H1 (cell line): ENCODE data around the gene INPP4B. TPM values are rescaled to one million over a fixed set of nuclear protein-coding genes. Genes with fewer than 3 reads are reported as not detected.

ENCODE experiments used
- CTCF ChIA-PET: fragments of 300-600 bp; sonication (Branson Sonifier 250); formaldehyde crosslinking; loops from one replicate; lab custom pipeline; 2021; ENCODE audit not compliant: partially characterized antibody; lab: Charles Lee
- POLR2A ChIA-PET: fragments of 300-600 bp; sonication (Branson Sonifier 250); formaldehyde crosslinking; loops from one replicate; lab custom pipeline; 2021; ENCODE audit warnings: inconsistent platforms; ENCODE audit not compliant: partially characterized antibody; lab: Charles Lee
- DNase-seq, 2 experiments: peaks; one replicate each; pipeline versions ENCODE4 v3.0.0 to v3.0.0-alpha.2; 2010 to 2022; ENCODE audit warnings: low spot score in 2 of 2, low read depth in 1 of 2, mixed read lengths in 1 of 2
- FAIRE-seq: peaks from 2 replicates; lab custom pipeline; 2011; peaks lifted over from hg19 to GRCh38; lab: Jason Lieb, UNC
- H2AFZ ChIP-seq: 2 replicates; pipeline ENCODE4 v1.8.1; 2012; ENCODE audit warnings: low read length, inconsistent platforms
- H2AK5ac ChIP-seq: 2 replicates; pipeline ENCODE4 v1.6.1; 2013; ENCODE audit warnings: low read depth, low read length
- H2BK120ac ChIP-seq: replicated peaks from 2 replicates; pipeline ENCODE3; 2013; ENCODE audit warnings: low read depth, low read length, inconsistent platforms
- H2BK12ac ChIP-seq: 2 replicates; pipeline ENCODE4 v1.6.1; 2013; ENCODE audit warnings: low read depth, low read length
- H2BK15ac ChIP-seq: 2 replicates; pipeline ENCODE4 v1.6.1; 2013; ENCODE audit warnings: low read length
- H2BK20ac ChIP-seq: 2 replicates; pipeline ENCODE4 v1.6.1; 2013; ENCODE audit warnings: low read length
- H2BK5ac ChIP-seq: 2 replicates; pipeline ENCODE4 v1.6.1; 2013; ENCODE audit warnings: low read depth, low read length
- H3K14ac ChIP-seq: 2 replicates; pipeline ENCODE4 v1.6.1; 2013; ENCODE audit warnings: inconsistent platforms; ENCODE audit not compliant: insufficient read length
- H3K18ac ChIP-seq: 2 replicates; pipeline ENCODE4 v1.6.1; 2013; ENCODE audit warnings: low read length; ENCODE audit errors: extremely low read depth
- H3K23ac ChIP-seq: 2 replicates; pipeline ENCODE4 v1.6.1; 2013; ENCODE audit warnings: inconsistent platforms; ENCODE audit not compliant: insufficient read length
- H3K23me2 ChIP-seq: 2 replicates; pipeline ENCODE4 v1.6.1; 2013; ENCODE audit warnings: low read depth, low read length
- H3K27ac ChIP-seq: 2 replicates; pipeline ENCODE4 v1.6.1; 2011; ENCODE audit warnings: low read depth, low read length, inconsistent platforms
- H3K27me3 ChIP-seq, 4 experiments: replicated peaks in 1 of 4; 1 replicate in 1 of 4; 2 replicates in 3 of 4; pipeline versions ENCODE4 v1.6.1 to v1.8.1; 2011 to 2013; ENCODE audit warnings: low read length in 3 of 4, mild to moderate bottlenecking in 3 of 4, inconsistent platforms in 2 of 4, mixed read lengths in 2 of 4, moderate library complexity in 1 of 4; ENCODE audit not compliant: control insufficient read depth in 3 of 4, insufficient read depth in 3 of 4; ENCODE audit errors: extremely low read depth in 1 of 4
- H3K36me3 ChIP-seq, 4 experiments: 2 replicates each; pipeline versions ENCODE4 v1.6.1 to v1.8.1; 2011 to 2013; ENCODE audit warnings: mild to moderate bottlenecking in 4 of 4, low read length in 3 of 4, moderate library complexity in 2 of 4, control low read depth in 1 of 4, inconsistent platforms in 1 of 4; ENCODE audit not compliant: insufficient read depth in 4 of 4, control insufficient read depth in 2 of 4
- H3K4ac ChIP-seq: replicated peaks from 2 replicates; pipeline ENCODE3; 2013; ENCODE audit warnings: low read length, low read depth, mixed read lengths, inconsistent platforms; ENCODE audit not compliant: insufficient read length
- H3K4me1 ChIP-seq, 4 experiments: replicated peaks in 1 of 4; 1 replicate in 1 of 4; 2 replicates in 3 of 4; pipeline versions ENCODE4 v1.6.1 to v1.8.1; 2011 to 2013; ENCODE audit warnings: low read length in 3 of 4, inconsistent platforms in 2 of 4, mixed read lengths in 1 of 4; ENCODE audit not compliant: insufficient read depth in 4 of 4, control insufficient read depth in 3 of 4
- H3K4me2 ChIP-seq, 2 experiments: 2 replicates each; pipeline versions ENCODE4 v1.6.1 to v1.8.1; 2011 to 2013; ENCODE audit warnings: low read depth in 2 of 2, low read length in 2 of 2, control low read depth in 1 of 2, inconsistent platforms in 1 of 2, mild to moderate bottlenecking in 1 of 2; ENCODE audit not compliant: insufficient read depth in 1 of 2
- H3K4me3 ChIP-seq, 4 experiments: fragments of 200-600, 300-600 bp in 1 of 4; sonication (generic), shearing (Covaris generic), sonication (Bioruptor Twin) in 1 of 4; 2 replicates each; pipeline versions ENCODE4 v1.5.1 to v1.8.1; 2011 to 2016; ENCODE audit warnings: low read length in 4 of 4, low read depth in 3 of 4, control low read depth in 2 of 4, inconsistent platforms in 2 of 4, mild to moderate bottlenecking in 2 of 4, mixed read lengths in 1 of 4, moderate library complexity in 1 of 4; ENCODE audit not compliant: insufficient read depth in 2 of 4; ENCODE audit errors: extremely low read depth in 1 of 4
- H3K56ac ChIP-seq: replicated peaks from 2 replicates; pipeline ENCODE3; 2013; ENCODE audit warnings: low read depth, mild to moderate bottlenecking, mixed read lengths, low read length, inconsistent platforms; ENCODE audit not compliant: insufficient read length
- H3K79me1 ChIP-seq: 2 replicates; pipeline ENCODE4 v1.6.1; 2013; ENCODE audit warnings: low read depth, low read length, control low read depth
- H3K79me2 ChIP-seq, 2 experiments: 2 replicates each; pipeline versions ENCODE4 v1.6.1 to v1.8.1; 2012 to 2013; ENCODE audit warnings: low read length in 2 of 2, mild to moderate bottlenecking in 2 of 2, inconsistent platforms in 1 of 2; ENCODE audit not compliant: insufficient read depth in 2 of 2, control insufficient read depth in 1 of 2
- H3K9ac ChIP-seq, 4 experiments: replicated peaks in 1 of 4; 1 replicate in 1 of 4; 2 replicates in 3 of 4; pipeline versions ENCODE4 v1.6.1 to v1.8.1; 2011 to 2013; ENCODE audit warnings: low read depth in 3 of 4, low read length in 3 of 4, control low read depth in 2 of 4, mild to moderate bottlenecking in 2 of 4, moderate library complexity in 2 of 4, inconsistent platforms in 1 of 4; ENCODE audit errors: extremely low read depth in 1 of 4
- H3K9me3 ChIP-seq, 2 experiments: 2 replicates each; pipeline versions ENCODE4 v1.6.1 to v1.8.1; 2012 to 2013; ENCODE audit warnings: mild to moderate bottlenecking in 2 of 2, moderate library complexity in 2 of 2, control low read depth in 1 of 2, inconsistent platforms in 1 of 2, low read depth in 1 of 2, low read length in 1 of 2, mixed read lengths in 1 of 2; ENCODE audit not compliant: insufficient read depth in 2 of 2
- H4K20me1 ChIP-seq, 2 experiments: replicated peaks in 1 of 2; 2 replicates each; pipeline versions ENCODE3 to v1.8.1; 2011 to 2013; ENCODE audit warnings: inconsistent platforms in 2 of 2, low read length in 2 of 2, mild to moderate bottlenecking in 1 of 2; ENCODE audit not compliant: insufficient read depth in 2 of 2, control insufficient read depth in 1 of 2
- H4K5ac ChIP-seq: 2 replicates; pipeline ENCODE4 v1.6.1; 2013; ENCODE audit warnings: low read length, low read depth, mixed read lengths, inconsistent platforms; ENCODE audit not compliant: insufficient read length
- H4K8ac ChIP-seq: 2 replicates; pipeline ENCODE4 v1.8.0; 2013; ENCODE audit warnings: mild to moderate bottlenecking, moderate library complexity, low read length, inconsistent platforms; ENCODE audit not compliant: insufficient read depth; ENCODE audit errors: extremely low read depth
- H4K91ac ChIP-seq: replicated peaks from 2 replicates; pipeline ENCODE3; 2013; ENCODE audit warnings: low read length, mixed read lengths, inconsistent platforms; ENCODE audit not compliant: insufficient read length
- CBX5 ChIP-seq: fragments of 300-800, 300-1000 bp; sonication (generic); IDR thresholded peaks from 2 replicates; pipeline ENCODE4 v1.7.1; 2016; ENCODE audit warnings: antibody characterized with exemption, low read length, low read depth
- CHD2 ChIP-seq: IDR thresholded peaks from 2 replicates; pipeline ENCODE4 v1.6.1; 2012; ENCODE audit warnings: low read length, improper control_type of control experiment
- GABPA ChIP-seq: IDR thresholded peaks from 2 replicates; pipeline ENCODE4 v1.6.1; 2011; ENCODE audit warnings: mild to moderate bottlenecking, low read length, moderate library complexity, borderline replicate concordance; ENCODE audit not compliant: insufficient read depth
- GTF2F1 ChIP-seq: IDR thresholded peaks from 2 replicates; pipeline ENCODE4 v1.6.1; 2012; ENCODE audit warnings: low read depth, low read length, improper control_type of control experiment, borderline replicate concordance
- JUND ChIP-seq: IDR thresholded peaks from 2 replicates; pipeline ENCODE4 v1.6.1; 2011; ENCODE audit warnings: mild to moderate bottlenecking, improper control_type of control experiment, low read length
- RNF2 ChIP-seq: fragments of 200-900, 300-1000 bp; sonication (generic); IDR thresholded peaks from 2 replicates; pipeline ENCODE4 v1.7.1; 2016; ENCODE audit warnings: borderline replicate concordance, low read depth, mild to moderate bottlenecking, antibody characterized with exemption, low read length; ENCODE audit not compliant: poor library complexity, severe bottlenecking; ENCODE audit errors: missing control alignments
- SUZ12 ChIP-seq: fragments of 200-600 bp; sonication (generic); IDR thresholded peaks from 2 replicates; pipeline ENCODE4 v1.6.1; 2012; ENCODE audit warnings: mild to moderate bottlenecking, inconsistent platforms, low read length, moderate library complexity, mixed read lengths
- TBP ChIP-seq: IDR thresholded peaks from 2 replicates; pipeline ENCODE4 v1.6.1; 2011; ENCODE audit warnings: low read depth, low read length, improper control_type of control experiment
- TEAD4 ChIP-seq: IDR thresholded peaks from 2 replicates; pipeline ENCODE4 v1.6.1; 2012; ENCODE audit warnings: low read depth, low read length, inconsistent platforms, mixed read lengths
- ZNF274 ChIP-seq: IDR thresholded peaks from 2 replicates; pipeline ENCODE4 v1.7.0; 2012; ENCODE audit warnings: low read length, borderline replicate concordance; ENCODE audit errors: extremely low read depth
- WGBS, 2 experiments: shearing (Covaris generic) in 1 of 2; methylation state at CpG; one replicate each; pipeline versions ENCODE4 v1.1.6 to v1.1.7; 2013 to 2015; ENCODE audit warnings: low lambda C conversion rate in 2 of 2, mixed read lengths in 2 of 2, inconsistent platforms in 1 of 2, low coverage in 1 of 2, missing lambda C conversion rate in 1 of 2; ENCODE audit not compliant: insufficient replicate concordance in 2 of 2, insufficient coverage in 1 of 2, insufficient read length in 1 of 2; ENCODE audit errors: extremely low coverage in 1 of 2, missing lambda C conversion rate in 1 of 2; 5-methylcytosine and 5-hydroxymethylcytosine counted together
- polyA plus RNA-seq, 7 experiments: library from polyadenylated mRNA; depleted of rRNA in 3 of 7; stranded (reverse) in 5 of 7; unstranded in 2 of 7; fragments of >200 nt in 5 of 7; fragments of 200-250 nt in 2 of 7; gene quantifications; 1 replicate in 5 of 7; 2 replicates in 1 of 7; 4 replicates in 1 of 7; pipeline versions ENCODE4 v1.2.1 to v1.2.3, GENCODE V29; 2011 to 2013; ENCODE audit warnings: missing spikeins in 2 of 7, mixed read lengths in 2 of 7
- total RNA-seq: library from RNA; stranded (reverse); fragmentation: NEBNext Ultra II Directional; extraction: Animal tissue kit (Norgen Biotek cat#: 25700); gene quantifications from 2 replicates; pipeline ENCODE4 v1.2.1, GENCODE V29; 2021
- TF ChIP-seq, protein P1 (sequence below): IDR thresholded peaks from 2 replicates; pipeline ENCODE4 v1.6.1; 2012; ENCODE audit warnings: inconsistent platforms

INPP4B gene
- total and polyA plus RNA-seq, 2 of the 8 experiments (the other 6 are each of a cell fraction or from before 2014, with no cell fraction given): 0.11 to 0.54 TPM

DNA sequence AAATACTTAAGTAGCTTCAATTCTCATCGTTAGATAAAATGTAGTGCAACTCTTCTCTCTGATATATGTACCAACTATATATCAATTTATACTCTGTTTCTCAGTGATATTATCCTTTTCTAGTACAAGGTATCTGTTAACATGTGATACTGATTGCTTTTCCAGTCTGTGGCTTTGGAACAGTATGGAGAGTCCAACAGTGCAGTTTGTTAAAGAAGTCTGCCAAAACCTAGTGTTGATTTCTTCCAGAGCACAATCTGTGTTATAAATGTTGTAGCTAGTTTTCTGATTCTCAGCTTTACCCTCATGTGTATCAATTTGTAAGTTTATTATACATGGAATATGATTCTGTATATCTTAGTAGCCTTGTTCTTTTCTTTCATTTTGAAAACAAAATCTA lies 744.7 kb downstream of the INPP4B start:
- no peak overlapping the region for H3K23ac ChIP-seq
- no peak overlapping the region for H2BK120ac ChIP-seq
- ChIA-PET CTCF (interaction anchor here (0.6 kb wide), 1 partner anchor 47 kb away, joined by 3 read pairs; no protein-coding TSS in a partner anchor), POLR2A (no interaction called here)
- H3K27me3 ChIP-seq: no peaks in the 10 kb centered on the region
- no peak overlapping the region for H4K5ac ChIP-seq
- TF ChIP-seq RNF2: no peak
- TF ChIP-seq CBX5: no peak
- TF ChIP-seq TEAD4: no peak
- TF ChIP-seq CHD2: no peak
- TF ChIP-seq JUND: no peak
- no peak for TF ChIP-seq TBP
- TF ChIP-seq, protein P1, sequence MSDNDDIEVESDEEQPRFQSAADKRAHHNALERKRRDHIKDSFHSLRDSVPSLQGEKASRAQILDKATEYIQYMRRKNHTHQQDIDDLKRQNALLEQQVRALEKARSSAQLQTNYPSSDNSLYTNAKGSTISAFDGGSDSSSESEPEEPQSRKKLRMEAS: no peak
- TF ChIP-seq SUZ12: no peak
- no peak for TF ChIP-seq ZNF274
- TF ChIP-seq GTF2F1: no peak
- TF ChIP-seq GABPA: no peak
- DNase-seq (no peak), FAIRE-seq (no peak)
- H3K9me3 ChIP-seq: no peaks in the 10 kb centered on the region
- no peak overlapping the region for H3K4ac ChIP-seq
- no peak overlapping the region for H3K27ac ChIP-seq
- no peaks in the 10 kb centered on the region for H3K23me2 ChIP-seq
- no peak overlapping the region for H3K18ac ChIP-seq
- H3K36me3 ChIP-seq: no peaks in the 10 kb centered on the region
- H4K8ac ChIP-seq: no peak overlapping the region
- H3K14ac ChIP-seq: no peak overlapping the region
- no peak overlapping the region for H2AFZ ChIP-seq
- H2AK5ac ChIP-seq: no peak overlapping the region
- no peaks in the 10 kb centered on the region; a peak in 1 of 7 replicates for H3K4me1 ChIP-seq
- no peak overlapping the region for H3K4me3 ChIP-seq
- no peak overlapping the region for H3K56ac ChIP-seq
- H2BK5ac ChIP-seq: no peak overlapping the region
- no peak overlapping the region for H3K9ac ChIP-seq
- no peak overlapping the region for H2BK15ac ChIP-seq
- no peaks in the 10 kb centered on the region for H4K20me1 ChIP-seq
- H2BK20ac ChIP-seq: no peak overlapping the region
- no peak overlapping the region for H3K4me2 ChIP-seq
- WGBS, 2 experiments: 94% methylated on average over 1 of the region's 1 CpG; no CpG with 5 or more reads in 1 of the 2 experiments
- no peaks in the 10 kb centered on the region for H3K79me1 ChIP-seq
- no peak overlapping the region for H2BK12ac ChIP-seq
- H4K91ac ChIP-seq: no peak overlapping the region
- H3K79me2 ChIP-seq: no peaks in the 10 kb centered on the region
